Rectal smooth muscle tissue (tissue), 1 donor: ENCODE data around the gene ITGA2.

Source experiments
- H3K27ac ChIP-seq: one replicate; pipeline ENCODE4 v1.7.0; 2013; ENCODE audit warnings: low read depth, low read length, inconsistent platforms
- H3K27me3 ChIP-seq: one replicate; pipeline ENCODE4 v1.7.0; 2013; ENCODE audit warnings: low read length; ENCODE audit not compliant: control insufficient read depth, insufficient read depth
- H3K36me3 ChIP-seq: one replicate; pipeline ENCODE4 v1.7.0; 2013; ENCODE audit warnings: low read length; ENCODE audit not compliant: control insufficient read depth, insufficient read depth
- H3K4me1 ChIP-seq: one replicate; pipeline ENCODE4 v1.7.0; 2013; ENCODE audit warnings: low read length; ENCODE audit not compliant: control insufficient read depth, insufficient read depth
- H3K4me3 ChIP-seq: one replicate; pipeline ENCODE4 v1.7.0; 2013; ENCODE audit warnings: low read length
- H3K9ac ChIP-seq: one replicate; pipeline ENCODE4 v1.7.0; 2013; ENCODE audit warnings: low read length

ITGA2 gene

DNA sequence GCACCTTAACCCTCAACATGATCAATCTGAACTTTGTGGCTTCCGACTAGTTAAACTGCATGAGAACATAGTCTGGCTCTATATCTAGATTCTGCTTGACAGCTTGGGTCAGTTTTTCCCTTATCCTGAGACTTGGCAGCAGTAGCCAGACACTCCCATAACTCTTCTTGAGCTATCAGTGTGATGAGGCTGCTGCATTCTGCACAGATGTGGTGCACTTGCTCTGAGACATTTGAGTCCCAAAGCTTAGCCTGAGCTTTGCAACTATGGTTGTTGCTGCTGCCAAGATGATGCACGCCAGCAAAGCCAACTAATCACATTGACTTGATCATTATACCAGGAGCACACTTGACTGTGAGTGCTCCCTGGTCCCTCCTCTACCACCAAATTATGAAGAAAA is 84.2 kb downstream of the ITGA2 start:
- no peak overlapping the region for H3K4me3 ChIP-seq
- peaks cover 12% of the 10 kb centered on the region for H3K36me3 ChIP-seq
- no peak overlapping the region for H3K27ac ChIP-seq
- no peaks in the 10 kb centered on the region for H3K27me3 ChIP-seq
- no peaks in the 10 kb centered on the region for H3K4me1 ChIP-seq
- H3K9ac ChIP-seq, result no peak overlapping the region

DNA sequence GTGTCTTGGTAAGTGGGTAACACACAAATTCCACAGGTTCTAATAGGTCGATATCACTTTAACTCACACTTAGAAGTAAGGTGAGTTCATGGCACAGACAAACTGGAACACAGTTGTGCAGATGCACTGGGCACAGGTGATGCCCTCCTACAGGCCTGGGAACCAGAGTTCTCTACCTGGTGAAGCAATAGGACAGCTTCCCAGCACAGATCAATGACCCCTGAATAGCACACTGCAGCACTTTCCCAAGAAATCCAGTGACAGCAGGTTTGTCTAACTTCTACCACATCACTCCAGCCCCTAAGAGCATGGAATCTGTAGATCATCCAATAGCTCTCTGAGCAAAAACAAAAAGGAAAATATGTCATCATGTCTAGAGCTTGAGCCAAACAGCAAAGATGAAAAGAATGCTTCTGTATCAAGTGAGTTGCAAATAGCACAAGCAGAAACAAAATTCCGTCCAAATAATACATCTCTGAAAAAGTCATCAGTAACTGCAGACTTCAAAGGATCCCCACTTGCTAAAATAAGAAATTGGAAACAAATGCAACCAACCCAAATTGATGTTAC is 86.9 kb downstream of the ITGA2 start:
- no peak overlapping the region for H3K4me3 ChIP-seq
- H3K27ac ChIP-seq, result no peak overlapping the region
- no peaks in the 10 kb centered on the region for H3K27me3 ChIP-seq
- no peaks in the 10 kb centered on the region for H3K4me1 ChIP-seq
- no peak overlapping the region for H3K9ac ChIP-seq
- H3K36me3 ChIP-seq, result peaks cover 9% of the 10 kb centered on the region

GRCh38 chr5:53080271-53080670 is 91.1 kb downstream of the ITGA2 start:
- no peak overlapping the region for H3K9ac ChIP-seq
- H3K36me3 ChIP-seq, result peaks cover 12% of the 10 kb centered on the region
- H3K27ac ChIP-seq, result no peak overlapping the region
- H3K4me3 ChIP-seq, result no peak overlapping the region
- no peaks in the 10 kb centered on the region for H3K27me3 ChIP-seq
- H3K4me1 ChIP-seq, result no peaks in the 10 kb centered on the region

DNA sequence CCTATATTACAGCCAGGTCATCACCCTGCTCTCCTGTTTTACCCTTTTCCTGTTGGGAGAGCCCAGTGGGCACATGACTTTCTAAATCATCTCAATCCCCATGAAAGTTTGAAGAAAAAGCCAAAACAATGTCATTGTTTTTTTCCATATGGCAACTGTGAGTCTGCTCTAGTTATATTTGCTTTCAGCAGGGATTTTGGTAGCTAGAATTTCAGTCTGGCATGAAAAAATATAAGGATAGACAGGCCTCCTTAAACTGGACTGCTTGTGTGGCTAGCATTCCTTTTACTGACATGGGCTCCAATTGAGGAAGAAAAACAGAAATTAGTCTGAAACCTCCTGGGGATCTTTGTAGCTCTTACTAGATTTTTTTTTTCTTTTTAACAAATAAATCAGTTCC is 94.8 kb downstream of the ITGA2 start:
- no peaks in the 10 kb centered on the region for H3K4me1 ChIP-seq
- no peak overlapping the region for H3K27ac ChIP-seq
- peaks cover 5% of the 10 kb centered on the region for H3K36me3 ChIP-seq
- no peak overlapping the region for H3K9ac ChIP-seq
- no peak overlapping the region for H3K4me3 ChIP-seq
- no peaks in the 10 kb centered on the region for H3K27me3 ChIP-seq

- no peak overlapping the region for H3K9ac ChIP-seq
- peaks cover 5% of the 10 kb centered on the region for H3K36me3 ChIP-seq
- H3K27ac ChIP-seq, result no peak overlapping the region
- H3K4me3 ChIP-seq, result no peak overlapping the region
- H3K4me1 ChIP-seq, result no peaks in the 10 kb centered on the region
- H3K27me3 ChIP-seq, result no peaks in the 10 kb centered on the region
These were observed 95.5 kb downstream of the ITGA2 start for GRCh38 chr5:53084546-53085255.

GRCh38 chr5:53087171-53087570 is 98.0 kb downstream of the ITGA2 start:
- Histone ChIP-seq H3K27me3 (no peaks in the 10 kb centered on the region), H3K36me3 (peaks cover 5% of the 10 kb centered on the region), H3K4me3 (no peak overlapping the region), H3K9ac (no peak overlapping the region), H3K27ac (no peak overlapping the region), H3K4me1 (no peaks in the 10 kb centered on the region)

DNA sequence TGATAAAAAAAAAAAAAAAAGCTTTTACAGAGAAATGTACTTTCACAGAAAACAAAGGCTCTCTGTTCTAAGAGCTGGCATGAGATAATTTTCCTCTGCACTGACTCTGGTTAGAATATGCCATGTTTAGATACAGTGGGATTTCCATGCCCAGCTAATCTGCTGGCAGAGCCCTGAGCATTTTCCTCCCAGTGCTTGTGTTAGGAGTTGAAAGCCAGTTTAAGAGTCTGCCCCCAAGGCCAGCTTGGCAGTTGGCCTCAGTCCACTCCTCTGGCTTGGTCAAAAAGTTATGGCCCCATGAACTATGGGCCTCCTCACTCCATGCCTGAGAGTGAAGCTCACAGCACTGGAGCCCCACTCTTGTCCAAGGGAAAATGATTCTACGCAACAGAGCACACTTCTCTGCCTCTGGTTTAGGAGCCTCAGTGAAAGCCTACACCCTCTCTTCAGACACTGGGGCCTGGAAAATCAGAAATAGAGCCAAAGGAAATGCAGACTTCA is 98.5 kb downstream of the ITGA2 start:
- no peak overlapping the region for H3K4me3 ChIP-seq
- no peak overlapping the region for H3K9ac ChIP-seq
- no peaks in the 10 kb centered on the region for H3K27me3 ChIP-seq
- H3K27ac ChIP-seq, result no peak overlapping the region
- peaks cover 5% of the 10 kb centered on the region for H3K36me3 ChIP-seq
- H3K4me1 ChIP-seq, result no peaks in the 10 kb centered on the region

DNA sequence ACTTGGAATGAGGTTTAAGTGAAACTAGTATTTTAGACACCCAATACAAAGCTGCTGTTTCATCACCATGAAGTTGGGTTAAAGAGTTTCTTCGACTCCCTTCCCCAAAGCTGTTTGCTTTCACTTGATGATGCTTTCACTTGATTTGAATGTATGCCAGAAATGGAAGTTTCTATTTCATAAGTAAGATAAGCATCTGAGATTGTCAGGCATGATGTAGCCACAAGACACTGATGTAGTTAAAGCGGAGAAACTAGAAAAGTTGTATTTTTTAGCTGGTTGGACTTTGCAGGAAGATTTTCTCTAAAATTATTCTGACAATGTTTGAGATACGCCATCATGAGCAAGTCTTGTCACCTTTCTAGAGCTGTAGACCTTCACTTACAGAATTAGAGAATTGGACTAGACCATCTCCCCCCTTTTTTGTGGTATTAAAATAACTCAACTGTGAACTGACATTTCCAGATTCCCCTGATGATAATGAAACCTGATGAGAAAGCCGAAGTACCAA is 100.4 kb downstream of the ITGA2 start:
- no peak overlapping the region for H3K9ac ChIP-seq

DNA sequence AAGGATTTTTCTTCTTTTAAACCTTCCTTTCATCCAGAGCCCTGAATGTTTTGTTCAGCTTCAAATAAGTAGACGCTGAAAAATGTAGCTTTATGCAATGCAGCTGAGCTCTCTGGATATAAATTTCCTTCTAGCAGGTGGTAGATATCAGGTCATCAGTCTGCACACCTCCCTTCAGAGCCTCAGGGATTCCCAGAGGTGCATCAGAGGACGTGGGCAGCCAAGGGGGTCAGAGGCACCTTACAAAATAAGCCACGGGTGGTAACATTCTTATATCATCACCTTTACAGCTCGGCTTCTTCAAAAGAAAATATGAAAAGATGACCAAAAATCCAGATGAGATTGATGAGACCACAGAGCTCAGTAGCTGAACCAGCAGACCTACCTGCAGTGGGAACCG is 101.1 kb downstream of the ITGA2 start:
- H3K27me3 ChIP-seq, result no peaks in the 10 kb centered on the region
- no peaks in the 10 kb centered on the region for H3K36me3 ChIP-seq
- no peaks in the 10 kb centered on the region for H3K4me1 ChIP-seq
- no peak overlapping the region for H3K9ac ChIP-seq
- H3K4me3 ChIP-seq, result no peak overlapping the region
- H3K27ac ChIP-seq, result no peak overlapping the region

More for the DNA sequence above, 100.4 kb downstream of the ITGA2 start:
- no peaks in the 10 kb centered on the region for H3K27me3 ChIP-seq
- no peak overlapping the region for H3K27ac ChIP-seq
- no peaks in the 10 kb centered on the region for H3K36me3 ChIP-seq
- H3K4me1 ChIP-seq, result no peaks in the 10 kb centered on the region
- H3K4me3 ChIP-seq, result no peak overlapping the region

- no peaks in the 10 kb centered on the region for H3K27me3 ChIP-seq
- H3K9ac ChIP-seq, result no peak overlapping the region
- no peaks in the 10 kb centered on the region for H3K36me3 ChIP-seq
- no peak overlapping the region for H3K4me3 ChIP-seq
- no peaks in the 10 kb centered on the region for H3K4me1 ChIP-seq
- no peak overlapping the region for H3K27ac ChIP-seq
These were observed 102.1 kb downstream of the ITGA2 start for GRCh38 chr5:53091289-53091688.

DNA sequence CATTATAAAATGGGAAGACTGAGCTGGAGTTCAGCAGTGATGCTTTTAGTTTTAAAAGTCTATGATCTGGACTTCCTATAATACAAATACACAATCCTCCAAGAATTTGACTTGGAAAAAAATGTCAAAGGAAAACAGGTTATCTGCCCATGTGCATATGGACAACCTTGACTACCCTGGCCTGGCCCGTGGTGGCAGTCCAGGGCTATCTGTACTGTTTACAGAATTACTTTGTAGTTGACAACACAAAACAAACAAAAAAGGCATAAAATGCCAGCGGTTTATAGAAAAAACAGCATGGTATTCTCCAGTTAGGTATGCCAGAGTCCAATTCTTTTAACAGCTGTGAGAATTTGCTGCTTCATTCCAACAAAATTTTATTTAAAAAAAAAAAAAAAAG is 103.1 kb downstream of the ITGA2 start:
- H3K4me3 ChIP-seq, result no peak overlapping the region
- H3K27me3 ChIP-seq, result no peaks in the 10 kb centered on the region
- peaks cover 4% of the 10 kb centered on the region for H3K36me3 ChIP-seq
- no peak overlapping the region for H3K27ac ChIP-seq
- no peak overlapping the region for H3K9ac ChIP-seq
- H3K4me1 ChIP-seq, result no peaks in the 10 kb centered on the region

DNA sequence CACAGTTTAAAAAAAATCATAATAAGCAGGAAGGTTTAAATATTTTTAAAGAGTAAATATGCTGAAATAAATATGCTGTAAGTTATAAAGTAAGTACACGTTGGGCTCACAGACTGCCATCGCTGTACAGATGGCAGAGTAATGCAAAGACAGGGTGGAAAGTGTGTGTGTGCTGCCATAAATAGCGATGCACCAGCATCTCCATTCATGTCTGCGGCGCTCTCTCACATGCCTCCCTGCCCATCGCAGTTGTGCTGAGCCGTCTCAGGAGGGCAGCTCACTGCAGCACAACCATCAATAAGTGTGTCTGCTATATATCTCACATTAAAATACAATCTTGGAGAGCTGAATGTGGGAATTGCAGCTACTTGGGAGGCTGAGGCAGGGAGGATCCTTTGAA is 106.1 kb downstream of the ITGA2 start:
- Histone ChIP-seq H3K9ac (no peak overlapping the region), H3K27me3 (no peaks in the 10 kb centered on the region), H3K4me1 (no peaks in the 10 kb centered on the region), H3K4me3 (no peak overlapping the region), H3K36me3 (peaks cover 15% of the 10 kb centered on the region), H3K27ac (no peak overlapping the region)
